Stomach smooth muscle (tissue), 2 donors: ENCODE measurements around the gene ATP5MK.

Experiments used
- H3K27ac ChIP-seq: one replicate; pipeline ENCODE4 v1.7.0; 2013; ENCODE audit warnings: mild to moderate bottlenecking, low read length, inconsistent platforms
- H3K27me3 ChIP-seq, 2 donors: one replicate each; pipeline ENCODE4 v1.7.0; 2013; ENCODE audit warnings: low read length in 2 of 2; ENCODE audit not compliant: insufficient read depth in 2 of 2, control insufficient read depth in 1 of 2
- H3K36me3 ChIP-seq, 2 donors: one replicate each; pipeline ENCODE4 v1.7.0; 2013; ENCODE audit warnings: low read length in 2 of 2; ENCODE audit not compliant: control insufficient read depth in 2 of 2, insufficient read depth in 2 of 2
- H3K4me1 ChIP-seq: one replicate; pipeline ENCODE4 v1.7.0; 2013; ENCODE audit warnings: low read length; ENCODE audit not compliant: control insufficient read depth, insufficient read depth
- H3K4me3 ChIP-seq, 2 donors: one replicate each; pipeline ENCODE4 v1.7.0; 2013; ENCODE audit warnings: low read length in 2 of 2
- H3K9ac ChIP-seq, 2 donors: one replicate each; pipeline ENCODE4 v1.7.0; 2013; ENCODE audit warnings: low read length in 2 of 2, mild to moderate bottlenecking in 1 of 2
- H3K9me3 ChIP-seq, 2 donors: one replicate each; pipeline ENCODE4 v1.7.0; 2013; ENCODE audit warnings: low read length in 2 of 2; ENCODE audit not compliant: control insufficient read depth in 2 of 2
- donor health status: healthy.
- donor health status: Pancreatic carcinoma.

The ATP5MK gene

GRCh38 chr10:103396067-103396788, at the start of gene ATP5MK, which contains the start of gene PDCD11:
Gene ATP5MK (minus strand): TSS chr10:103396475. CDS start chr10:103392457, 4,018 bp downstream.
Gene PDCD11 (plus strand): TSS chr10:103396626. CDS start chr10:103398427, 1,801 bp downstream.
- Histone ChIP-seq H3K9ac (peak within 1 kb of the TSS; percentile 86 to 95), H3K27ac (peak within 1 kb of the TSS; percentile 89), H3K4me3 (peak within 1 kb of the TSS; percentile 84 to 97), H3K9me3 (no peaks in the 10 kb centered on the region), H3K36me3 (peaks cover 21 to 23% of the 10 kb centered on the region in 2 donors), H3K4me1 (peaks cover 20% of the 10 kb centered on the region), H3K27me3 (no peaks in the 10 kb centered on the region)

- H3K36me3 ChIP-seq: peaks cover 38 to 61% of the 10 kb centered on the region in 2 donors
Measured at GRCh38 chr10:103445366-103445765, 49.1 kb upstream of the ATP5MK start.

GRCh38 chr10:103444478-103444877, 48.2 kb upstream of the ATP5MK start:
- H3K4me1 ChIP-seq: peaks cover 36% of the 10 kb centered on the region
- H3K9me3 ChIP-seq: no peaks in the 10 kb centered on the region
- no peak overlapping the region for H3K27ac ChIP-seq
- no peak overlapping the region for H3K9ac ChIP-seq
- H3K4me3 ChIP-seq: no peak overlapping the region
- no peaks in the 10 kb centered on the region for H3K27me3 ChIP-seq
- H3K36me3 ChIP-seq: peaks cover 39 to 65% of the 10 kb centered on the region in 2 donors

More at GRCh38 chr10:103445366-103445765, 49.1 kb upstream of the ATP5MK start:
- peaks cover 45% of the 10 kb centered on the region for H3K4me1 ChIP-seq
- no peaks in the 10 kb centered on the region for H3K27me3 ChIP-seq
- H3K4me3 ChIP-seq: no peak overlapping the region
- no peaks in the 10 kb centered on the region for H3K9me3 ChIP-seq
- H3K27ac ChIP-seq: peak overlapping the region; percentile 69
- H3K9ac ChIP-seq: no peak overlapping the region

- Histone ChIP-seq H3K4me1 (peaks cover 30% of the 10 kb centered on the region), H3K9me3 (no peaks in the 10 kb centered on the region), H3K27me3 (no peaks in the 10 kb centered on the region), H3K27ac (no peak overlapping the region), H3K36me3 (peaks cover 41 to 63% of the 10 kb centered on the region in 2 donors), H3K9ac (no peak overlapping the region), H3K4me3 (no peak overlapping the region)
Measured at GRCh38 chr10:103443475-103444185, 47.4 kb upstream of the ATP5MK start.

GRCh38 chr10:103442031-103442461, 45.8 kb upstream of the ATP5MK start:
- Histone ChIP-seq H3K27me3 (no peaks in the 10 kb centered on the region), H3K36me3 (peaks cover 53 to 67% of the 10 kb centered on the region in 2 donors), H3K9ac (no peak overlapping the region), H3K4me3 (no peak overlapping the region), H3K4me1 (peaks cover 21% of the 10 kb centered on the region), H3K27ac (no peak overlapping the region), H3K9me3 (no peaks in the 10 kb centered on the region)

- H3K9ac ChIP-seq: no peak overlapping the region
- no peak overlapping the region for H3K4me3 ChIP-seq
- H3K4me1 ChIP-seq: peaks cover 17% of the 10 kb centered on the region
- H3K27ac ChIP-seq: no peak overlapping the region
- H3K36me3 ChIP-seq: peaks cover 57 to 69% of the 10 kb centered on the region in 2 donors
- no peaks in the 10 kb centered on the region for H3K9me3 ChIP-seq
- no peaks in the 10 kb centered on the region for H3K27me3 ChIP-seq
Measured at GRCh38 chr10:103441611-103442010, 45.3 kb upstream of the ATP5MK start.

GRCh38 chr10:103441206-103441605, 44.9 kb upstream of the ATP5MK start:
- Histone ChIP-seq H3K9me3 (no peaks in the 10 kb centered on the region), H3K9ac (no peak overlapping the region), H3K27me3 (no peaks in the 10 kb centered on the region), H3K4me1 (peaks cover 15% of the 10 kb centered on the region), H3K27ac (no peak overlapping the region), H3K36me3 (peaks cover 61 to 71% of the 10 kb centered on the region in 2 donors), H3K4me3 (no peak overlapping the region)

GRCh38 chr10:103440416-103440815, 44.1 kb upstream of the ATP5MK start:
- H3K9me3 ChIP-seq: no peaks in the 10 kb centered on the region
- peaks cover 9% of the 10 kb centered on the region for H3K4me1 ChIP-seq
- no peaks in the 10 kb centered on the region for H3K27me3 ChIP-seq
- peaks cover 64 to 71% of the 10 kb centered on the region in 2 donors for H3K36me3 ChIP-seq
- no peak overlapping the region for H3K4me3 ChIP-seq
- H3K9ac ChIP-seq: no peak overlapping the region
- no peak overlapping the region for H3K27ac ChIP-seq

GRCh38 chr10:103439776-103440175, 43.5 kb upstream of the ATP5MK start:
- no peaks in the 10 kb centered on the region for H3K9me3 ChIP-seq
- H3K36me3 ChIP-seq: peaks cover 61 to 66% of the 10 kb centered on the region in 2 donors
- H3K4me1 ChIP-seq: peaks cover 4% of the 10 kb centered on the region
- H3K4me3 ChIP-seq: no peak overlapping the region
- H3K9ac ChIP-seq: no peak overlapping the region
- no peak overlapping the region for H3K27ac ChIP-seq
- H3K27me3 ChIP-seq: no peaks in the 10 kb centered on the region

- H3K9me3 ChIP-seq: no peaks in the 10 kb centered on the region
- no peaks in the 10 kb centered on the region for H3K27me3 ChIP-seq
- peaks cover 38 to 41% of the 10 kb centered on the region in 2 donors for H3K36me3 ChIP-seq
- no peak overlapping the region for H3K9ac ChIP-seq
- H3K27ac ChIP-seq: no peak overlapping the region
- no peak overlapping the region for H3K4me3 ChIP-seq
- peaks cover 2% of the 10 kb centered on the region for H3K4me1 ChIP-seq
Measured at GRCh38 chr10:103433858-103434257, 37.6 kb upstream of the ATP5MK start.
